NCI-H524 treated with DMSO at 0.1 percent for 48 hours (cell line): ENCODE data around the gene PRPF19.
"Not testable (repeated sequence)": the region's sequence is repeated elsewhere in the genome, so short reads cannot be mapped to it uniquely, and the experiment has no call there.

Experiments
- DNase-seq: peaks from one replicate; lab custom pipeline; 2025; lab: John Stamatoyannopoulos, UW

Gene PRPF19

GRCh38 chr11:60923326-60923725 is 16.9 kb upstream of the PRPF19 start:
- no peak for DNase-seq

GRCh38 chr11:60922906-60923305 is 16.5 kb upstream of the PRPF19 start:
- DNase-seq = no peak

DNA sequence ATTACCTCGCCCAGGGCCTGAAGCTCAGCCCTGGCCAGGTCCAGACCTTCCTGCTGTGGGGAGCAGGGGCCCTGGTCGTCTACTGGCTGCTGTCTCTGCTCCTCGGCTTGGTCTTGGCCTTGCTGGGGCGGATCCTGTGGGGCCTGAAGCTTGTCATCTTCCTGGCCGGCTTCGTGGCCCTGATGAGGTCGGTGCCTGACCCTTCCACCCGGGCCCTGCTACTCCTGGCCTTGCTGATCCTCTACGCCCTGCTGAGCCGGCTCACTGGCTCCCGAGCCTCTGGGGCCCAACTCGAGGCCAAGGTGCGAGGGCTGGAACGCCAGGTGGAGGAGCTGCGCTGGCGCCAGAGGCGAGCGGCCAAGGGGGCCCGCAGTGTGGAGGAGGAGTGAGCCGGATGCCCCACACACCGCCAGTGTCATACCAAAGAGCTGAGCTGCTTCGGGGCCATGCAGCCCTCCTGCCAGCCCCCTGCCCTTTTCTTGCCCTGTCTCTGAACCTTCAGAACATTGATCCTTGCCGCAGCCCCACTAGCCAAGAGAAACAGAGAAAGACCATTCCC is 15.5 kb upstream of the PRPF19 start:
- DNase-seq = no peak

GRCh38 chr11:60921259-60921658 is 14.9 kb upstream of the PRPF19 start:
- DNase-seq = no peak

- no peak for DNase-seq
Measured at GRCh38 chr11:60919956-60920355, 13.6 kb upstream of the PRPF19 start.

DNA sequence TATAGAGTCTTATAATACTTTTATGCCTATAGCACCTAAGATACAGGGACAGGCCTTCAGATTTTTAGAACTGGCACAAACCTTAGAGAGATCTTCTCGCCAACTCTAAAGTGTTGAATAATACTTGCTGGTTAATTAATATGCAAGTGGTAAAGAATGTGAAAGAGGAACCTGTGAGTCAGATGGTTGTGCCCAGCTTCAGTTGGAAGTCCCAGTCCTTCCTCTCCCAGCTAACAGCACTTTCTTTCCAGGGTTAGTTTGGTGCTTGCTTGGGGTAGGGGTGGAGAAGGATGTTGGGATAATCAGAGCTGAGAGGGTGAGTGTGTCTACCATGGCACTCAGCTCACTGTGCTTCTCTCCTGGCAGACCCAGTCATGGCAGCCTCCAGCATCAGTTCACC is 12.9 kb upstream of the PRPF19 start:
- no peak for DNase-seq

- DNase-seq = peak; percentile 29
Measured at GRCh38 chr11:60918939-60919265, 12.5 kb upstream of the PRPF19 start.

DNA sequence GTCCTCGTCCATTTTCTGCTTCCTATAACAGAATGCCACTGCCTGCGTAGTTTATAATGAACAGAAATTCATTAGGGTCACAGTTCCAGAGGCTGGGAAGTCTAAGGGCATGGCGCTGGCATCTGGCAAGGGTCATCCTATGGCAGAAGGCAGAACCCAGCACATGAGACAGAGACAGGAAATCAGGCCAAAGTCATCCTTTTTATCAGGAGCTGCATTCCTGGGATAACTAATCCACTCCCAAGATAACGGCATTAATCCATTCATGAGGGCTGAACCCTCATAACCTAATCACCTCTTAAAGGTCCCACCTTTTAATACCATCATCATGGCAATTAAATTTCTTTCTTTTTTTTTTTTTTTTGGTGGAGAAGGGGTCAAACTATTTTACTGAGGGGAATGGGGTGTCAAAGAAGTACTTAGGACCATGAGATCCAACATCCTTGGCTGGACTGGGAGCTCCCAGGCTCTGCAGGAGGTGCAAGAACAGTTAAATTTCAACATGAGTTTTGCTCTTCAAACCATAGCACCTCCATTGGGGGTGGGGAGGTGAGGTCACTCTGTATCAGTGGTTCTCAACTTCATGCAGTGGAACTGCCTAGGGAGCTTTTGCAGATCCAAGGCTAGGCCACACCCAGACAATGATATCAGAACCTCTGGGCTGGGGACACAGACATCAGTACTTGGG is 12.0 kb upstream of the PRPF19 start:
- DNase-seq = no peak

DNA sequence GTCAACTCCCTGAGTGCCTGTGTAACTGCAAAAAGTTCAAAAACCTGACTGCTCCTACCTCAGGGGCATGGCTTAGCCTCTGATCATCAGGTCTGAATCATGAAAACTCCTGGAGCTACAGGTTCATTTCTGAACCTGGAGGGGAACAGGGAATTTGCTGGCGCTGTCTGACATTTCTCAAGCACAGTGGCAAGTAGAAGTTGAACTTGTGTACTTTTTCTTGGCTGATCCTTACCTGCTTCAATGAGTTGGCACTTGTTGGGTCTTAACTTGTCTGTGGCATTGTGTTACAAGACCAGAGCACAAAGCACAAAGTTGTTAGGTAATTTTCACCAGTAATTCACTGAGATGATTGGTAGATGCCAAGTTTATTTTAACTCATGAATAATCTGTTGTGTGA is 10.9 kb upstream of the PRPF19 start:
- DNase-seq = no peak

- no peak for DNase-seq
Measured at GRCh38 chr11:60916669-60917206, 10.4 kb upstream of the PRPF19 start.

- no peak for DNase-seq
Measured at GRCh38 chr11:60915248-60915914, 9.0 kb upstream of the PRPF19 start.

DNA sequence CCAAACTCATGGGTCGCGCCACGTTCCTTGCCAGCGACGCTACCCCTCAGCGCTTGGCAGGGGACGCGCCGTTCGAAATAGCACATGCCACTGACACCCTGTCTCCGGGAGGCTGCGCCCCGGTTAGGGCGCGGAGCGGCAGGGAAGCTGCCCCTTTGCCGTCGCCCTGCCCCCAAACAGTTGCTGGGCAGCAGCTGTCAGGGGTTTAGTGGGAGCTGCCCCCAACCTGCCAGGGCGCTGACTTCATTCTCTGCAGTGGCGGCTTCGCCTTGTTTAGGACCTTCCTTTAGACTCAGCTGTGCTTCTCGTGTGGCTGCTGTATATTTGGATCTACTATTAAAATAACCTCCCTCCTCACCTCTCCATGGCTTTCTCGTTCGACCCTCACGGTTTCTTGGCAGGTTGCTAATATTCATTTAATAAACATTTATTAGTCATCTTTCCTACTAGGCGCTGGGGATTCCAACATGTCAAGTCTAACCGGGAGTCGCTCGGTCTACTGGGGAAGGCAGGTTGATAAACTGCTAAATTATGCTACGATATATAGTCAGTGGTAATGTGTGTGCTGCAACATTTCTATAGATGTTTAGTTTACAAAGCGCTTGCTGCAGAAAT is 8.4 kb upstream of the PRPF19 start:
- DNase-seq = no peak

GRCh38 chr11:60913793-60914632 is 7.6 kb upstream of the PRPF19 start, which contains the start of gene TMEM109:
Gene TMEM109 (plus strand): TSS chr11:60914158. CDS start chr11:60919694, 5,536 bp downstream.
- DNase-seq = peak; percentile 78

GRCh38 chr11:60912851-60913528 is 6.6 kb upstream of the PRPF19 start:
- no peak for DNase-seq

DNA sequence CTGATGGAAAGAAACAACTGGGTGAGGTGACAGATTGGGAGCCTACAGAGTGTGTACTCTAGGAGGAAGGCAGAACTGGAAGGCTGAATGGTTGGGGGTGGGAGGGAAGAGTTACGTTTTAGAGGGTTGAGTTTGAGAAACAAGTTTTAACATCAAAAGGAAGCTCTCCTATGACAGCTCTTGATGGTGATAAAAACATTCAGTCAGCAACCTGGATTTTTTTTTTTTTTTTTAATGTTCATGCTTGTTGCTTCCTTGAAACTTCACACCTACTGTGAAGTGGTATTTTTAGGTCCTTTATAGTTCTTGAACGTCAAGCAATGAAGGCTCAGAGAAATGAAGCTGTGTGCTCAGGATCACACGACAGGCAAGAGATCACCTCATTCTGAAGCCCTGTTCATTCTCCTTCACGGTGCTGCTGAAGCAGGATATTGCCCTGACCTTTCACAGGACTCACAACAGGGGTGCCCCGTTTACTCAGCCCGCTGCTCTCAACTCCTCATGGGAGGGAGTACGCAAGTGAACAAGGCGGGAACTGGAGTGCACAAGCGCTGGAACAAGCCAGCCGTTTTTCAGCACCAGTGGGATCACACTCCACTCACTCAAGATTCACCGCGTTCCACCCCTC is 6.0 kb upstream of the PRPF19 start:
- no peak for DNase-seq

DNA sequence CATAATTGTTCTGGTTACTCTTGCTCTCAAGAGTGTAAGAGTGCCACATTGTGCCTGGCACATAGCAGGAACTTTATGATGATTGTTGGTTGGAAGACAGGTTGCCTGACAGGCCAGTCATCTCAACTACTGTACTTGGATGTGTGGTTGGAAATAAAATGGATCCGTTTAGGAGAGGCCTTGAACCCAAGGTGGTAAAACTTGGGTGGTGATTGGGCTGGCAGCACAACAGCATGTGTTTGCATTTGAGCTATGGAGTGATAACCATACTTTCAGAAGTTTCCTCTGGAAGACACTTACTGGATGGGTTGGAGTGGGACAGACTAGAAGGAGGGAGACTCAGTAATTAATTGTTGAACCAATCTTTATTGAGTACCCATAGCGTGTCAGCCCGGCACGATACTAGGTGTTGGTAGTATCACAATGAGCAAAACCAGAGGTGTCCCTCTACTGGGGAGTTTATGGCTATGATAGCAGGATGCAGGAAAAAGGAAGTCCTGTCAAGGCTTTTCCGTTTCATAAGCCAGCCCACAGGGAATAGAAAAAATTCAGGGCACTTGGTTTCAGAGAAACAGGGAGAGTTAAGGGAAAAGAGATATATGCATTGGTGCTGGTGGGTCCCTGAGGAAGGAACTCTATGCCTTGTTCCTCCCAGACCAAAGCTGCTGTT is 4.5 kb upstream of the PRPF19 start:
- no peak for DNase-seq

DNA sequence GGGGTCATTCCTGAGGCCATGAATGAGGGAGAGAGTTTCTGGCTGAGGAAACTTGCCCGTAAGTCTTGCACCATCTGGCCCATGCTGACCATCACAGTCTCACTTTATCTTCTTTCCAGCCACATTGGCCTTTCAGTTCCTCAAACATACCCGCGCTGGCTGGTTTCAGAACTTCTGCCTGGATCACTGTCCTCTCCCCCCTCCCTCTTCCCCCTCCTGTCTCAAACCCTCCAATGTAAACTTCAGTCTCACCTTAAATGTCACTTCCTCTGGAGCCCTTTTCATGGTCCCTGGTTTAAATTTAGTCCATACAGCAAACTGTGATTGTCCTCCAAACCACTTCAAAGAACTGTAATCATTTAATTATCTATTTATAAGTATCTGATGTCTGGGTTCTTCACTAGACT is 3.9 kb upstream of the PRPF19 start:
- DNase-seq = no peak

DNA sequence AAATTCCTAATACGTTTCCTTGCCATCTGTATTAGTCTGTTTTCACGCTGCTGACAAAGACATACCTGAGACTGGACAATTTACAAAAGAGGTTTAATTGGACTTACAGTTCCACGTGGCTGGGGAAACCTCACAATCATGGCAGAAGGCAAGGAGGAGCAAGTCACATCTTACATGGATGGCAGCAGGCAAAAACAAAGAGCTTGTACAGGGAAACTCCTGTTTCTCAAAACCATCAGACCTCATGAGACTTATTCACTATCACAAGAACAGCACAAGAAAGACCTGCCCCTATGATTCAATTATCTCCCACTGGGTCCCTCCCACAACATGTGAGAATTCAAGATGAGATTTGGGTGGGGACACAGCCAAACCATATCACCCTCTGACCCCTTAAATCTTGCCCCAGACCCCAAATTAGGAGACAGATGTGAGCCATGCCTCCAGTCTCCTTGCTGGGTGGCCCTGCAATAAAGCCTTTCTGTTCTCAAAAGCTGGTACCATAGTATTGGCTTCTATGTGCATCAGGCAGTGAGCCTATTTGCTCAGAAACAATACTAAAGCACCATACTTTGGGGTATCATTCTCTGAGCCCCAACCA is 3.4 kb upstream of the PRPF19 start:
- not testable (repeated sequence) for DNase-seq

- DNase-seq = no peak
Measured at GRCh38 chr11:60908803-60909202, 2.4 kb upstream of the PRPF19 start.

- DNase-seq = no peak
Measured at GRCh38 chr11:60905551-60906113, 753 bp downstream of the PRPF19 start.
